CD4-positive, alpha-beta T cell treated with Interleukin-17A for 4 hours (primary cell): Measurements from ENCODE around the gene STARD13.
"Not testable (repeated sequence)": the region's sequence is repeated elsewhere in the genome, so short reads cannot be mapped to it uniquely, and the experiment has no call there.

Experiments used
- DNase-seq: peaks from one replicate; pipeline ENCODE4 v3.0.0-alpha.2; 2020; ENCODE audit warnings: mixed read lengths

STARD13 gene

GRCh38 chr13:33168321-33168960, 117.1 kb downstream of the STARD13 start:
- DNase-seq: no peak

GRCh38 chr13:33167491-33167890, 118.1 kb downstream of the STARD13 start:
- DNase-seq: no peak

- no peak for DNase-seq
These were observed 119.8 kb downstream of the STARD13 start for GRCh38 chr13:33165787-33166186.

- DNase-seq: no peak
These were observed 121.2 kb downstream of the STARD13 start for GRCh38 chr13:33164331-33164730.

GRCh38 chr13:33162725-33163124, 122.8 kb downstream of the STARD13 start:
- not testable (repeated sequence) for DNase-seq

- DNase-seq: no peak
These were observed 126.7 kb downstream of the STARD13 start for GRCh38 chr13:33158816-33159215.

GRCh38 chr13:33158271-33158670, 127.3 kb downstream of the STARD13 start:
- no peak for DNase-seq

GRCh38 chr13:33154911-33155310, 130.6 kb downstream of the STARD13 start:
- DNase-seq: no peak

- DNase-seq: no peak
These were observed 131.8 kb downstream of the STARD13 start for GRCh38 chr13:33153421-33154404.

GRCh38 chr13:33152389-33152788, 133.2 kb downstream of the STARD13 start:
- no peak for DNase-seq

- DNase-seq: no peak
These were observed 134.9 kb downstream of the STARD13 start for GRCh38 chr13:33150662-33151061.

GRCh38 chr13:33150126-33150525, 135.4 kb downstream of the STARD13 start:
- DNase-seq: no peak

GRCh38 chr13:33147832-33148231, 137.7 kb downstream of the STARD13 start:
- no peak for DNase-seq

GRCh38 chr13:33146843-33147611, 138.5 kb downstream of the STARD13 start:
- DNase-seq: no peak

GRCh38 chr13:33145667-33146066, 139.9 kb downstream of the STARD13 start:
- no peak for DNase-seq

GRCh38 chr13:33144358-33144784, 141.2 kb downstream of the STARD13 start:
- DNase-seq: no peak

GRCh38 chr13:33139780-33140535, 145.6 kb downstream of the STARD13 start:
- no peak for DNase-seq

- no peak for DNase-seq
These were observed 146.4 kb downstream of the STARD13 start for GRCh38 chr13:33139184-33139583.

- DNase-seq: no peak
These were observed 147.1 kb downstream of the STARD13 start for GRCh38 chr13:33138441-33138840.

GRCh38 chr13:33137721-33138120, 147.8 kb downstream of the STARD13 start:
- no peak for DNase-seq

GRCh38 chr13:33135097-33135496, 150.5 kb downstream of the STARD13 start:
- no peak for DNase-seq

- DNase-seq: no peak
These were observed 151.3 kb downstream of the STARD13 start for GRCh38 chr13:33134213-33134612.
